K562 (cell line): ENCODE results near the gene CRYBA1. TPM values are rescaled to one million over a fixed set of nuclear protein-coding genes. Genes with fewer than 3 reads are reported as not detected.
A peak's percentile ranks its signal among the peaks of the same experiment; 100 is the strongest.

Experiments used
- CSDE1 ChIP-seq, 2 experiments: fragments of 450-650 bp; IDR thresholded peaks; 2 replicates each; pipeline ENCODE4 v1.6.1; 2016; ENCODE audit warnings: mild to moderate bottlenecking in 1 of 2
- HSF4 ChIP-seq: fragments of 250-450 bp; sonication (Bioruptor Pico); IDR thresholded peaks from 2 replicates; pipeline ENCODE4 v2.1.2; 2022; ENCODE audit warnings: mild to moderate bottlenecking, moderate library complexity, borderline replicate concordance
- JUNB ChIP-seq: fragments of 450-650 bp; formaldehyde crosslinking; conservative IDR thresholded peaks from 2 replicates; pipeline ENCODE4 v1.4.0; 2020; ENCODE audit warnings: mild to moderate bottlenecking
- POLR2G ChIP-seq: fragments of 200-400 bp; formaldehyde crosslinking; IDR thresholded peaks from 2 replicates; pipeline ENCODE4 v1.6.1; 2017; ENCODE audit warnings: low read depth, mild to moderate bottlenecking, antibody characterized with exemption, low read length, moderate library complexity
- TAF9B ChIP-seq: fragments of 450-650 bp; IDR thresholded peaks from 2 replicates; pipeline ENCODE4 v1.6.1; 2018; ENCODE audit warnings: mild to moderate bottlenecking; ENCODE audit not compliant: partially characterized antibody
- ZNF224 ChIP-seq: sonication (generic); formaldehyde crosslinking; IDR thresholded peaks from 2 replicates; pipeline ENCODE4 v1.8.0; 2022; ENCODE audit warnings: mild to moderate bottlenecking, missing genetic modification reagents
- polyA plus RNA-seq, 8 experiments: library from polyadenylated mRNA; depleted of rRNA in 4 of 8; stranded (reverse) in 5 of 8; unstranded in 3 of 8; fragments of >200 nt; fragmentation: Nextera tagmentation in 2 of 8; fragmentation: Illumina TruSeq in 1 of 8; extraction: Ambion mirVana in 2 of 8; extraction: Trizol in 1 of 8; gene quantifications; 2 replicates each; pipeline versions ENCODE4 v1.2.1 to v1.2.3, GENCODE V29; 2011 to 2014; ENCODE audit warnings: inconsistent platforms in 1 of 8, missing spikeins in 1 of 8
- total RNA-seq, 7 experiments: library from RNA; depleted of rRNA in 6 of 7; stranded (reverse); fragments of >200 nt in 6 of 7; fragmentation: Illumina TruSeq in 2 of 7; extraction: Trizol in 2 of 7; gene quantifications; 2 replicates each; pipeline versions ENCODE4 v1.2.1 to v1.2.3, GENCODE V29; 2011 to 2021; ENCODE audit warnings: low replicate concordance in 1 of 7
- TF ChIP-seq, protein P1 (sequence below), 2 experiments: fragments of 450-650 bp; conservative IDR thresholded peaks; 2 replicates each; pipeline ENCODE4 v1.6.1; 2017; ENCODE audit warnings: mild to moderate bottlenecking in 2 of 2, moderate library complexity in 2 of 2
- TF ChIP-seq, protein P2 (sequence below): fragments of 250-450 bp; sonication (Bioruptor Pico); IDR thresholded peaks from 2 replicates; pipeline ENCODE4 v1.5.0; 2021
- TF ChIP-seq, protein P3 (sequence below): fragments of 450-650 bp; formaldehyde crosslinking; IDR thresholded peaks from 2 replicates; pipeline ENCODE4 v1.4.0; 2020; ENCODE audit warnings: mild to moderate bottlenecking
- TF ChIP-seq, protein P4 (sequence below): fragments of 450-650 bp; IDR thresholded peaks from one replicate; pipeline ENCODE4 v1.6.1; 2018; ENCODE audit warnings: mild to moderate bottlenecking, moderate library complexity; ENCODE audit not compliant: partially characterized antibody
- TF ChIP-seq, protein P5 (sequence below): sonication (generic); formaldehyde crosslinking; IDR thresholded peaks from 2 replicates; pipeline ENCODE4 v1.8.1; 2023; ENCODE audit warnings: mild to moderate bottlenecking, missing genetic modification reagents, moderate library complexity
- TF ChIP-seq, protein P6 (sequence below): fragments of 450-650 bp; IDR thresholded peaks from 2 replicates; pipeline ENCODE4 v1.6.1; 2014; ENCODE audit warnings: low read depth, mild to moderate bottlenecking, moderate library complexity, borderline replicate concordance

CRYBA1 gene
- total and polyA plus RNA-seq, 9 of the 15 experiments (the other 6 are each of a cell fraction or from before 2014, with no cell fraction given): not detected

DNA sequence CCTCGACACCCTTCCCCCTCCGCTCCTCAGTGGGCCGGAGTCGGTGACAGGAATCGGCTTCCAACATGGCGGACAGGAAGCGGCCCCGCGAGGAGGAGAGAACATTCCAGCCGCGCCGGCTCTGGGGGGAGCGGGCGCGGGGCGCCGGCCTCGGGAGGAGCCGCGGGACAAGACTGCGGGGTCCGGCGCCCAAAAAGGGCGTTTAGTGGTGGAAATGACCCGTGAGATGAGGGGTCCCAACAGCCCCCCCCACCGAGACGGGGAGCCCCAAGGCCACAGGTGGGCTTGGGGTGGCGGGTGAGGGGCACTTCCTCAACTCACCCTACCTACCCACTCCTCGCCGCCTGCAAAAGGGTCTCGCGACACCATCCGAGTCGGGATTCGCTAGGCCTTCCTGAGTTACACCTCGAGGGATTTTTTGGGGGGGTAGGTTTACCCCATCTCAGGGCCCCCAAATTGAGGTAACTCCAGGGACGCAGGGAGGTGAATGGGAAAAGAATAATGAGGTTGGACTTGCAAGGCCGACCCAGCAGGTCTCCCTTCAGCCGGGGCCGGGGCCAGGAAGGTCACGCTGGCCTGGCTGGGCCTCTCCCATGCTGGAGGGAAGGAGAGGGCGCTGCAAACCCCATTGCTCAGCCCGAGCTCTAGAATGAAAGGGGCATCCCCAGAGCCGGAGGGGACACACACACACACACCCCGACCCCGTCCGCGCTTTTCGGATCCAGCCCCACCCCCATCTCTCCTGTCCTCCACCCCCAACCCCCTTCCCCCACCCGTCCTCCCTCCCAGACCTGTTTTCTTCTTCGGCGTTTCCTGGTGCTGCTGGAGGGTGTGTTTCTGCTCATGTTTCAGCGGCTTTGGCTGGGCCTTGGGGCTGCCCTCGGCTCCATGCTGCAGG, 46.6 kb downstream of the CRYBA1 start (continued):
- TF ChIP-seq, protein P1, sequence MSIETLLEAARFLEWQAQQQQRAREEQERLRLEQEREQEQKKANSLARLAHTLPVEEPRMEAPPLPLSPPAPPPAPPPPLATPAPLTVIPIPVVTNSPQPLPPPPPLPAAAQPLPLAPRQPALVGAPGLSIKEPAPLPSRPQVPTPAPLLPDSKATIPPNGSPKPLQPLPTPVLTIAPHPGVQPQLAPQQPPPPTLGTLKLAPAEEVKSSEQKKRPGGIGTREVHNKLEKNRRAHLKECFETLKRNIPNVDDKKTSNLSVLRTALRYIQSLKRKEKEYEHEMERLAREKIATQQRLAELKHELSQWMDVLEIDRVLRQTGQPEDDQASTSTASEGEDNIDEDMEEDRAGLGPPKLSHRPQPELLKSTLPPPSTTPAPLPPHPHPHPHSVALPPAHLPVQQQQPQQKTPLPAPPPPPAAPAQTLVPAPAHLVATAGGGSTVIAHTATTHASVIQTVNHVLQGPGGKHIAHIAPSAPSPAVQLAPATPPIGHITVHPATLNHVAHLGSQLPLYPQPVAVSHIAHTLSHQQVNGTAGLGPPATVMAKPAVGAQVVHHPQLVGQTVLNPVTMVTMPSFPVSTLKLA (conservative IDR thresholded peaks at IDR 0.05): peak in 1 of 2 experiments; percentile 32; a peak in 1 of 4 replicates
- TF ChIP-seq, protein P2, sequence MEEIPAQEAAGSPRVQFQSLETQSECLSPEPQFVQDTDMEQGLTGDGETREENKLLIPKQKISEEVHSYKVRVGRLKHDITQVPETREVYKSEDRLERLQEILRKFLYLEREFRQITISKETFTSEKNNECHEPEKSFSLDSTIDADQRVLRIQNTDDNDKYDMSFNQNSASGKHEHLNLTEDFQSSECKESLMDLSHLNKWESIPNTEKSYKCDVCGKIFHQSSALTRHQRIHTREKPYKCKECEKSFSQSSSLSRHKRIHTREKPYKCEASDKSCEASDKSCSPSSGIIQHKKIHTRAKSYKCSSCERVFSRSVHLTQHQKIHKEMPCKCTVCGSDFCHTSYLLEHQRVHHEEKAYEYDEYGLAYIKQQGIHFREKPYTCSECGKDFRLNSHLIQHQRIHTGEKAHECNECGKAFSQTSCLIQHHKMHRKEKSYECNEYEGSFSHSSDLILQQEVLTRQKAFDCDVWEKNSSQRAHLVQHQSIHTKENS (CRISPR knock-in tag): no peak
- TF ChIP-seq, protein P3, sequence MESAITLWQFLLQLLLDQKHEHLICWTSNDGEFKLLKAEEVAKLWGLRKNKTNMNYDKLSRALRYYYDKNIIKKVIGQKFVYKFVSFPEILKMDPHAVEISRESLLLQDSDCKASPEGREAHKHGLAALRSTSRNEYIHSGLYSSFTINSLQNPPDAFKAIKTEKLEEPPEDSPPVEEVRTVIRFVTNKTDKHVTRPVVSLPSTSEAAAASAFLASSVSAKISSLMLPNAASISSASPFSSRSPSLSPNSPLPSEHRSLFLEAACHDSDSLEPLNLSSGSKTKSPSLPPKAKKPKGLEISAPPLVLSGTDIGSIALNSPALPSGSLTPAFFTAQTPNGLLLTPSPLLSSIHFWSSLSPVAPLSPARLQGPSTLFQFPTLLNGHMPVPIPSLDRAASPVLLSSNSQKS: no peak
- TF ChIP-seq TAF9B (peak; percentile 52), JUNB (no peak), HSF4 (no peak), ZNF224 (no peak), CSDE1 (IDR thresholded peaks at IDR 0.05) (no peak; a peak in 1 of 4 replicates), POLR2G (peak; percentile 97)
- TF ChIP-seq, protein P4, sequence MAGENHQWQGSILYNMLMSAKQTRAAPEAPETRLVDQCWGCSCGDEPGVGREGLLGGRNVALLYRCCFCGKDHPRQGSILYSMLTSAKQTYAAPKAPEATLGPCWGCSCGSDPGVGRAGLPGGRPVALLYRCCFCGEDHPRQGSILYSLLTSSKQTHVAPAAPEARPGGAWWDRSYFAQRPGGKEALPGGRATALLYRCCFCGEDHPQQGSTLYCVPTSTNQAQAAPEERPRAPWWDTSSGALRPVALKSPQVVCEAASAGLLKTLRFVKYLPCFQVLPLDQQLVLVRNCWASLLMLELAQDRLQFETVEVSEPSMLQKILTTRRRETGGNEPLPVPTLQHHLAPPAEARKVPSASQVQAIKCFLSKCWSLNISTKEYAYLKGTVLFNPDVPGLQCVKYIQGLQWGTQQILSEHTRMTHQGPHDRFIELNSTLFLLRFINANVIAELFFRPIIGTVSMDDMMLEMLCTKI: no peak
- TF ChIP-seq, protein P5, sequence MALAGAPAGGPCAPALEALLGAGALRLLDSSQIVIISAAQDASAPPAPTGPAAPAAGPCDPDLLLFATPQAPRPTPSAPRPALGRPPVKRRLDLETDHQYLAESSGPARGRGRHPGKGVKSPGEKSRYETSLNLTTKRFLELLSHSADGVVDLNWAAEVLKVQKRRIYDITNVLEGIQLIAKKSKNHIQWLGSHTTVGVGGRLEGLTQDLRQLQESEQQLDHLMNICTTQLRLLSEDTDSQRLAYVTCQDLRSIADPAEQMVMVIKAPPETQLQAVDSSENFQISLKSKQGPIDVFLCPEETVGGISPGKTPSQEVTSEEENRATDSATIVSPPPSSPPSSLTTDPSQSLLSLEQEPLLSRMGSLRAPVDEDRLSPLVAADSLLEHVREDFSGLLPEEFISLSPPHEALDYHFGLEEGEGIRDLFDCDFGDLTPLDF (CRISPR knock-in tag): no peak
- TF ChIP-seq, protein P6, sequence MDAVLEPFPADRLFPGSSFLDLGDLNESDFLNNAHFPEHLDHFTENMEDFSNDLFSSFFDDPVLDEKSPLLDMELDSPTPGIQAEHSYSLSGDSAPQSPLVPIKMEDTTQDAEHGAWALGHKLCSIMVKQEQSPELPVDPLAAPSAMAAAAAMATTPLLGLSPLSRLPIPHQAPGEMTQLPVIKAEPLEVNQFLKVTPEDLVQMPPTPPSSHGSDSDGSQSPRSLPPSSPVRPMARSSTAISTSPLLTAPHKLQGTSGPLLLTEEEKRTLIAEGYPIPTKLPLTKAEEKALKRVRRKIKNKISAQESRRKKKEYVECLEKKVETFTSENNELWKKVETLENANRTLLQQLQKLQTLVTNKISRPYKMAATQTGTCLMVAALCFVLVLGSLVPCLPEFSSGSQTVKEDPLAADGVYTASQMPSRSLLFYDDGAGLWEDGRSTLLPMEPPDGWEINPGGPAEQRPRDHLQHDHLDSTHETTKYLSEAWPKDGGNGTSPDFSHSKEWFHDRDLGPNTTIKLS: no peak
